ENCODE measurements around the gene TRMT2A.

TRMT2A gene

DNA sequence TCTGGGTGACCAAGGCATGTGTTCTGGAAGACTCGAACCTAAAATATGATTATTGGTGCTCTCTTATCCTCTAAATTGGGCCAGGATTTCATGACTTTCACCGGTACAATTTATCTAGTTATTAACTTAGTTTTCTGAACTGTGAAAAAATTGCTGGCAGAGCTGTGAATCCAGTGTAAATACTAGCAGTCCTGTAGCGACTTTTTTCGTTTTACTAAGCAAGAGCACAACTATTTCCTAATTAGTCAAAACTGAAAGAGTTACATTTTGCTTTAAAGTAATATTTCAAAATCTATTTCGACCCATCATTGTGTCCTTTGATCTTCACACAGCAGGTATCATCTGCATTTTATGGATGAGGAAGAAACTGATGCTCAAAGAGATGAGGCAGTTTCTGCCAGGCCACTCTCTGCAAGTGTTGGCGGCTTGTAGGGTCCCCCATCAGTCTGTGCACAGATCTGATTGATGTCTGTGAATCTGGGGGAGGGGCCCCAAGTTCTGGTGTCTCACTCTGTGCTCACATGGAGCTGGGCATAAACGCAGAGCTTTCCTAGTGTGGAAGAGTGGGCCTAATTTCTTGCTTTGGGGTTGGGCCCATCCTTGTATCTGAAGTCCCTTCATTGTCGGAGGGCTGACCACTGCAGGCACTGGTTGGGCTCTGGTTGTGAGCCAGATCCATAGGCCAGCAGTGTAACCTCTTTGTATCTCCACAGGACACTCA, 1.4 kb upstream of the TRMT2A start:
- DNase-seq (ENCODE audit: low spot score) = no peak

- DNase-seq (ENCODE audit: low spot score) = peak; percentile 49
These were observed 740 bp upstream of the TRMT2A start for GRCh38 chr22:20117633-20118299.

- DNase-seq (ENCODE audit: low spot score) = no peak
These were observed 563 bp downstream of the TRMT2A start for GRCh38 chr22:20116376-20116950.

DNA sequence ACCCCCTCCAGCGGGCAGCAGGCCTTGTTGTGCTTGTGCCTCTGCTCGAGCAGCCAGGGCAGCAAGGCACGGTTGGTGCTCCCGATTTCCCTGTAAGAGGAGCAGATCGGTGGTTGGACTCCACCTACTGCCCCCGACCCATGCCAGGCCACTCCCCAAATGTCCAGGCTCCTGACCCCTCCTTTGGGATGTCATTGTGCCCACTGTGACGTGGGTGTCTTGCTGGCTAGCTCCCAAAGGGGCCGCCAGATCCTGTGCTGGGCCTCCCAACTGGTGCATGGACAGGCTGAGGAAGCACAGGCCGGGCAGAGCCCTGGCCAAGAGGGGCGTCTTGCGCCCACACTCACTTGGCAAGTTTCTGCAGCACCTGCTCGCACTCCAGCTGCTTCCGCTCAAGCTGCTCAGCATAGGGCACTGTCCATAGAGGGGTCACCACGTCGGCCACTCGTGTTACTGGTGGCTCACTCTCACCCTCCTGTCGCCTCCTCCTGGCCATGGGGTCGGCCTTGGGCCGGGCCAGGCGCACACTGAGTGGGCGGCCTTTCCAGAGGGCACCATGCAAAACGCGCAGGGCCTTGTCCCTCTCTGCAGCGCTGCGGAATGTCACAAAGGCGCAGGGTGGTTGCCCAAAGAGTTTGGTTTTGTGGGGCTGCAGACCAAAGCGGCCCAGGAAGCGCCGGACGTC, 1.2 kb downstream of the TRMT2A start, which contains the start of gene RANBP1:
Gene RANBP1, plus strand, starts transcription at position 414 of the 685 bp plus-strand sequence. Its CDS starts 81 bp downstream, at position 495.
- DNase-seq (ENCODE audit: low spot score) = no peak

DNA sequence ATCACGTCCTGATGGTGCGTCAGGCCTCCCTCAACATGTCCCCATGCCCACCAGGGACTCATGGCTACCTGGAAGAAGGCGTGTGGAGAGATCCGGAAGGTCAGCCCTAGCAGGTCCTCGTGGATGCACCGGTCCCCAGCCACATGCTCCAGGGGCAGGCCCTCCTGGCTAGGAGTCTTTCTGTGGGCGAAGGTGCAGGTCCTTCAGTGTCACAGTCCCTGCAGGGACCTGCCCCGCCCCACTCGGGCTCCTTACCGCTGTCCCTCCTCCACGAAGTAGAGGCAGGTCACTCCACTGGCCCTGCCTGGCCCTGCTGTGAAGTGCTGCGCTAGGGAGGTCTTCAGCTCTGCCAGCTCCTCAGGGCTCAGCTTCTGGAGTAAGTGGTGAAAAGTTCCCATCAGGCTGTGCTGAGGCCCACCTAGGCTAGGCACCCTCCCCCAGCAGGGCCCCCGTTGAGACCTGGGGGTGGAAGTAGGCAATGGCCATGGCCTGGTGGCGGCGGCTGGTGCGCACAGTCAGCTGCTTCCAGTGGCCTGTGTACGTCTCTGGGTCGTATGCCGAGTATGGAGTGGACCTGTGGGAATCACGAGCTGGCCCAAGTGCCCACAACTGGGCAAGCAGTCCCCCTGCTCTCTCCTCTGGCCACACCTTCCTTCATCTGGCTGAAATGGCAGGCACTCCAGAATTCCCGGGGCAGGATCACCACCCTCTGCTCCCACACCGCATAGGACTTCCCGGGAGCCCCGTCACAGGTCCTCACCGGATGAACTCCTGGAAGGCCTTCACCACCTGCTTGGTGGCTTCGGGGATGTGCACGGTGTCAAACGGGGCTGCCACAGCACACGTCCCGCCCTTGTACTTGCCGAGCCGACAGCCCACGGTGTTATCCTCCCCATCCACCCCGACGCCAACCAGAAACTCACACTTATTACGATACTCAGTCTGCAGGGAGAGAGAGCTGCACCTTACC, 2.2 kb downstream of the TRMT2A start:
- no peak for DNase-seq (ENCODE audit: low spot score)

GRCh38 chr22:20113551-20114310, 3.3 kb downstream of the TRMT2A start:
- no peak for DNase-seq (ENCODE audit: low spot score)

DNA sequence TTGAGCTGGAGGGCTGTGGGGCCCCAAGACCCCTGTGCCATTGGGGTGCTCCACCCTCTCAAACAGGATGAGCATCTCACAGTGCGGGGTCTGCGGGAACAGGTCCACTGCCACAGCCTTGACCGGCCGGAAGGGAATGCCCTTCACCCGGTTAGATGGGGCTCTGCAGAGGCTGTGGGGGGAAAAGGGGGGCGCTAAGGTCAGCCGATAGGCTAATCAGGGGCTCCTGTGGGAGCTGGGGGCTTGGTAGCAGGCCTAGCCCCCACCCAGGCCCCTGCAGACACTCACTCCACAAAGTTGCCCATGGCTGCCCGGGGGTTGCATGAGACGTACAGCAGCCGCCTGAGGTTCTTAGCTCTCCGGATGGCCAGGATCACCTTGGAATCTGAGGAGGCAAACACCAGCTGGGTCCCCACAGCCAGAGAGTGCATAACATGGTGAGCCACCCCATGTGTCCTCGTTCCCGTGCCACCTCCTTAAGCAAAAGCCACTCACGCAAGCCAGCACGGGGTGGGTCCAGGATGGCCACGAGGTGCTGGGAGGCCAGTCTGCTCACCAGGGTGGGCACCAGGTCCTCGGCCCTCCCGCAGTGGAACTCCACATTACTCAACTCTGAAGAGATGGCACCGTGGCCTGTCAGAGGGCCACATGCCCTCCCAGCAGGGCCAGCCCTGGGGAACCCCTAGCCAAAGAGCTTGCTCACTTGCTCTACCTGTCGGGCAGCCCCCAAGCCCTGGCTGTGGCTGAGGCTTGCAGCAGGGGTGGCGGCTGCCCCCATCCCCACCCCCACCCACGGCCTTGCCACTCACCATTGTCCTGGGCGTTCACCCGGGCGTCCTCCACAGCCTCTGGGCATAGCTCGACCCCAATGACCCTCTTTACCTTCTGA, 4.2 kb downstream of the TRMT2A start:
- no peak for DNase-seq (ENCODE audit: low spot score)

GRCh38 chr22:20111689-20112622, 5.1 kb downstream of the TRMT2A start:
- DNase-seq (ENCODE audit: low spot score) = no peak

GRCh38 chr22:20111045-20111688, 5.9 kb downstream of the TRMT2A start:
- DNase-seq (ENCODE audit: low spot score) = peak; percentile 44

GRCh38 chr22:20110359-20110985, 6.6 kb downstream of the TRMT2A start:
- DNase-seq (ENCODE audit: low spot score) = no peak

GRCh38 chr22:20109411-20110358, 7.3 kb downstream of the TRMT2A start:
- DNase-seq (ENCODE audit: low spot score) = no peak

GRCh38 chr22:20108757-20109230, 8.2 kb downstream of the TRMT2A start:
- DNase-seq (ENCODE audit: low spot score) = no peak

DNA sequence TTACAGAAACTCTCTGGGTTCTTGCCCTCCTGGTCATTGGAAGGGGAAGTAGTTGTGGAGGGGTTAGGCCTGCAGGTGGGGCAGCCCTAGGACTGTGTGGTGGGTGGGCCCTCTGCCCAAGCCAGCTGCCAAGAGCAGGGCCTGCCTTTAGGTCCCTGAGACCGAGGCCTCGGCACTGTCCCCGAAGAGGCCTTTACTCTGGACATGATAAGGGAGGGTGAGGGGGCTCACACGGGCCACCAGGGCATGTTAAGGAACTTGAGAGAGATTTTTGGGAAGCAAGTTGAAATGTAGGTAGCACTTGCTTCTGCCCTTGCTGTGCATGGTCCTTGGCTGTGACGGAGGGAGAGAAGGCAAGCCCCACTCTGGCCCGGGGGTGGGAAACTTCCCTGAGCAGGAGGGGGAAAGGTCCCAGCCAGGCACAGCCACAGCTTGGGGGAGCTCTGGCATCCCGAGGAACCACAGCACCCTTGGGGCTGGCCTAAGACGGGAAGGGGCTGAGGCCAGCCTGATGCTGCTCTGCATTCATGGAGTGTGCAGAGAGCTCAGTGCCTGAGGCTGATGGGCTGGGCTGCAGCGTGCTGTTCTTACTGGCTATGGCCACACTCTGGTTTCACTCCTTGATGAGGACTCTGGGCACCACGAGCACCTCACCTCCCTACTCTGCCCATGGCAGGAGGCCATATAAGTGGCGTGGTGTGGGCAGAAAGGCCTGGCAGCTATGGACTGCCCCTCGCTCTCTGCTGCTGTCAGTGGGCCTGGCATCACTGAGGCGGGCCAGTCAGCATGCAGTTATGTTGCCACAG, 8.9 kb downstream of the TRMT2A start:
- DNase-seq (ENCODE audit: low spot score) = no peak

DNA sequence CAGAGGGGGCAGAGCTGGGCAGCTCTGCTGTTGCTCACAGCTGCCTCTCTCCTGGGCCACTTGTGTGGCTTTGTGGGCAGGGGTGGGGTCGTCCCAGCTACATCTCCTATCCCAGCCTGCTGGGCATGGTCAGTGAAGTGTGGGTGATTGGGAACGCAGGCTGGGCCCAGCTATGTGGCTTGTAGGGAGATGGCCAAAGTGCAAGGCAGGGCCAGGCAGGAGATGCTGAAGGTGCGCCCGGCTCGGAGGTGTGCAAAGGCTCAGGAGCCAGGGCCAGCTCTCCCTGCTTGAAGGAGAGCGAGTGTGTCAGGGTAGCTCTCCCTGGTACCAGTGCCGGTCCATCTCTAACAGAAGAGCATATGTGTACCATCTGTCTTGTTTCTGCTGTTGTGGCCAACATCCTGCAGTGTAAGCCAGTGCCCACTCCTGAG, 9.5 kb downstream of the TRMT2A start:
- DNase-seq (ENCODE audit: low spot score) = no peak

DNA sequence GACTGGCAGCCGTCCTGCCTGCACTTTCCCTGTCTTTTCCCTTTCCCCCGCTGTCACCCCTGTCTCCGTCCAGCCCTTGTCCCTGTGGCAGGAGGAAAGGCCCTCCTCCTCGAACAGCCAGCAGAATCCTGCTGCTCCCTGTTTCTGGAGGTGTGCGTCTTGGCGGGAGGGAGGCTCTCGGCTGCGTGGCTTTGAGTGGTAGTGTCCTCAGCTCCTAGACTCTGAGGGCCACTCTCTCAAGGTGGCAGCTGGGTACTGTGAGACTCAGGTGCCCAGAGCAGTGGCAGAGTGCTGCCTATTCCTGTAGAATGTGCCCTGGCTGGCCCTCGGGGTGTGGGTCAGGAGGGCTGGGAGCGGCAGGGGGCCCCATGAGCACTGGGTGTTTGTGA, 10.2 kb downstream of the TRMT2A start:
- no peak for DNase-seq (ENCODE audit: low spot score)
